GM18861 (cell line): ENCODE results near the gene NFATC3.
A peak's percentile ranks its signal among the peaks of the same experiment; 100 is the strongest.

Experiments used
- ATAC-seq: cut with Tn5 transposase; IDR thresholded peaks from one replicate; pipeline ENCODE4 v1.9.1; 2021; ENCODE audit not compliant: unreplicated experiment

Gene NFATC3

DNA sequence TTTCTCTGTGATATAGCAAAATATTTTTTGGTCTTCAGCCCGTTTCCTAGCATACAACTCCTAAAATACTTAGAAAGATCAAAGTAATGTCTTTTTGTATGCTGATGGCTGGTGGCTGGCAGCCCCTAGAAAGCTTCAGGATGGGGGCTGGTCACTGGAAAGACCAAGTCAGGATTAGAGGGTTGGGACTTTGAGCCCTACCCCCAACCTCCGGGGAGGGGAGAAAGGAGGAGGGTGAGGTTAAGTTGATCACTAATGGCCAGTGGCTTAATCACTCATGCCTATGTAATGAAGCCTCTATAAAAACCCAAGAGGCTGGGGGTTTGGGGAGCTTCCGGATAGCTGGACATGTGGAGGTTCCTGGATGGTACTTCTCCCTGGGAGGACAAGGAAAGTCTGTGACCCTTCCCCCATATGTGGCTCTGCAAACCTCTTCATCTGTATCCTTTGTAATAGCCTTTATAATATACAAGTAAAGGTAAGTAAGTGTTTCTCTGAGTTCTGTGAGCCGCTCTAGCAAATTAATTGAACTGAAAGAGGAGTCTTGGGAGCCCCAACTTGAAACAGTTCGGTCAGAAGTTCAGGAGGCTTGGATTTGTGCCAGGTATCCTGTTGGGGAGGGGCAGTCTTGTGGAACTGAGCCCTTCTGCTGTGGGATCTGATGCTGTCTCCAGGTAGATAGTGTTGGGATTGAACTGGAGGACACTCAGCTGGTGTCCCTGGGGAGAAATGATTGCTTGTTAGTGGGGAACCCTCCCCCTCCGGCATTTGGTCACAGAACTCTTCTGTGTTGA lies 182.6 kb downstream of the NFATC3 start:
- no peak for ATAC-seq

DNA sequence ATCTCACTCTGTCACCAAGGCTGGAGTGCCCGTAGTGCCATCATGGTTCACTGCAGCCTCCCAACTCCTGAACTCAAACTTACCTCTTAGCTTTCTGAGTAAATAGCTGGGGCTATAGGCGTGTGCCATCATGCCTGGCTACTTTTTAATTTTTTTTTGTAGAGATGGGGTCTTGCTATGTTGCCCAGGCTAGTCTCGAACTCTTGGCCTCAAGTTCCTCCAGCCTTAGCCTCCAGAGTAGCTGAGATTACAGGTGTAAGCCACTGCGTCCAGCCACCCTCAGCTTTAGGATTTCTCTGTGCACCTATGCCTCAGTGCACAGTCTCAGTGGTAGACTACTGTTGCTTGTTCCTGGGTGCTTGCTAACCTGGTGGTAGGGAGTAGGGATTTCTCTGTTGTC lies 184.6 kb downstream of the NFATC3 start:
- no peak for ATAC-seq

DNA sequence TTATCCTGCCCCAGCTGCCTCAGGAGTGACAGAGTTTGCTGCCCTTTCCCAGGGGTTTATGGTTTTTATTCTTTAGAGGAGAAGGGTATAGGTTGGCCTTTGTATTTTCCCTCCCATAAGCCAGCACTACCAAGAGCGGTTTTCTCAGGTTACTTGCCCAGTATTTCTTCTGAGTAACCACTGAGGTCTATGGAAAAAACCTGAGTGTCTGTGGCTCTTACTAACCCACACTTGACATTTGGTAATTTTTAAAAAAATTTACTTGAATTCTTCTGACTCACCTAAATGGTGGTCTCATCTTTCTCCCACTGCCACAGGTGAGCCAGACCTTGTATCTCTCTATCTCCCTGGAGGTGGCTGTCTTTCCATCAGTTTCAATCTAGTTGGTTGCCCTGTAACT lies 185.2 kb downstream of the NFATC3 start:
- ATAC-seq = no peak

DNA sequence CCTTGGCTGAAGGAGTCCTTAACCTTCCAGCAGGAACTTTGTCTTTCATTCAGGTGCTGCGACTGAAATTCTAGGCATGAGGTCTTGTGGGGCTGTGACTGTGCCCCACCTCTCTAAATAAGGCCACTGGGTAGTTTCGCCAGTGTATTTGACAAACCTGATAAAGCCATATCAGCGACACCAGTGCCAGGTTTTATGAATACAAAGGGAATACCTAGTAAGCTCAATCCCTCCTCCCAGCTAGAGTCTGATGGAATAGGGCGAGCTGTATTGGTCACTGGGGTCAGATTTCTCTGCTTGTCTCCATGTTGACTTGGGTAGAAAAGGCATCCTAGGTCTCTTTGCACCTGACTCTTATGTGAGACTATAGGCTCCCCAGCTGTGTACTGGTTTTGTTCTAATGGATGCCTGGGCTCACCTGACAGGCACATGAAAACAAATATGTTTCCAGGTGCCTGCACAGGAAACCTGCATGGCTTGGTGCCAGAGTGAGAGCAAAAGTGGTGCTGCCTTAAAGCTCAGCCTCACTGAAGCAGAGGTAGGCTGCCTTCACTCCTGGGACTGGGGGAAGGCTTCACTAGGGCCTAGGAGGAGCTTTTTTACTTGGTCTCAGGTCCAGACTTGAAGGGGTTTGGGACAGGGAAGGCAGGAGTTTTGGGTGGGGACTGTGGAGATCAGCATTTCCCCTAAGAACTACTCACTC lies 187.5 kb downstream of the NFATC3 start:
- ATAC-seq = no peak

DNA sequence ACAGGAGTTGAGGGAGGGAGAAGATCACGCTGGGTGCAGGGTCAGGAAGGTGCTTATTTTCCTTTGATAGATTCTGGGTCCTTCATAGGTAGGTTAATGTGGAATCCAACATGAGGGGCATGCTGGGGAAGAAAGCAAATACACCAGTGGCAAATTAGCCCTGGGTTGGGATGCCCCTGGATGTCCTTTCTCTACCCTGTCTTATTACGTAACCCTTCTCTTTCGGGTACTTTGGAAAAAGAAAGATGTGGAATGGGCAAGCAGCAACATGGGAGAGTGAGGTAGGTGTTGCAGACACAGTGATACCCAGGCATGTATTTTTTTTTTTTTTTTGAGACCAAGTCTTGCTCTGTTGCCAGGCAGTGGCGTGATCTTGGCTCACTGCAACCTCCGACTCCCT lies 188.3 kb downstream of the NFATC3 start:
- no peak for ATAC-seq

DNA sequence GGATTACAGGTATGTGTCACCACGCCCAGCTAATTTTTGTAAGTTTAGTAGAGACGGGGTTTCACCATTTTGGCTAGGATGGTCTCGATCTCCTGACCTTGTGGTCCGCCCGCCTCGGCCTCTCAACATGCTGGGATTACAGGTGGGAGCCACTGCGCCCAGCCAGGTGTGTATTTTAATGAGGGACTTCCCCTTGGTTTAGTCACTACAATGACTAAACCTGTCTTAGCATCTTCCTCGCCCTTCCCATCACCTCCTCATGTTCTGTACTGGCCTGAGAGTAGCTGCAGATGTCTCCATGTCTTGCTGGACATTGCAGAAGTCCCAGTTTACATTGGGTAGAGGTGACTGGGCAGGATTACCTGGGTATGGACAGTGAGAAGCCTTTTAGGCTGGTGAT lies 188.7 kb downstream of the NFATC3 start:
- no peak for ATAC-seq

DNA sequence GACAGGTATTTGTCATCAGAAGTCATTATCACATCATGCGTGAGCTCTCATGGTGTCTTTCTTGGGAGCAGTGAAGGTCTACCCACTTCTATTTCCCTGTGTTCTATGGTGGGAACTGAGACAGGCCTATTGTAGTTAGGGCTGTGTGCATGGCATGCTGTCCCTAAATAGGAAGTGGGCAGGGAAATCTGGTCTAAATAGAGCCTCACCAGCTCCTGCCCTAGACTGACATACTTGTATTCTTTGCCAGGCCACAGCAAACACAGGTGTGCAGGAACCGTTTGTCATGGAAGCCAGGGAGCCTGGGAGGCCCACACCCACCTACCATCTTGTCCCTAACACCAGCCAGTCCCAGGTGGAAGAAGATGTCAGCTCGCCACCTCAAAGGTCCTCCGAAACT lies 189.3 kb downstream of the NFATC3 start:
- ATAC-seq = no peak

DNA sequence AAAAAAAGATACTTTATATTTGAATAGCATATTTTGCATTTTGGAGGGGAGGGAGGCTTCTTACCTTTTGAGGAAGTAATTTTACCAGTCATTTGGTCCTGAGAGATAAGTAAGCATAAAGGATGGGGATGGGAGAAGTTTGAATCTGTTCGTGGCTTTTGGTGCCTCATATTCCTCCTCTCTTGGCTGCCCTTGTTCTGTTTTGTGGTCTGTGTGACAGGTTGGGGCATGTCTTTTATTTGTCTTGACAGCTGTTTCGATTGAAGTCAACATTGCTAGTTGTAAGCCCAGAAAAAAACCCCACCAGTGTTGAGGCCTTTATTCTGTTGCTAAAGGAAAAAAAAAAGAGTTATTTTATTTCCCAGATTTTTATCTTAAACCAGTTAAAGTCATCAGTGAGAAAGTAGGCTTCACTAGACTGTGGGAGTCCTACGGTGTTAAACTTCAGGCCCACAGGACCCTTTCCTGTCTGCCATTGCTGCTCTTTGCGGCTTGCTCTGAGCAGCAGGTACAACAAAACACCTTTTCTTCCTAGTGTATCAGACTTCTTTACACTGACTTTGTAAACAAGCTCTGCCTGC lies 190.5 kb downstream of the NFATC3 start:
- peak; percentile 67 for ATAC-seq

DNA sequence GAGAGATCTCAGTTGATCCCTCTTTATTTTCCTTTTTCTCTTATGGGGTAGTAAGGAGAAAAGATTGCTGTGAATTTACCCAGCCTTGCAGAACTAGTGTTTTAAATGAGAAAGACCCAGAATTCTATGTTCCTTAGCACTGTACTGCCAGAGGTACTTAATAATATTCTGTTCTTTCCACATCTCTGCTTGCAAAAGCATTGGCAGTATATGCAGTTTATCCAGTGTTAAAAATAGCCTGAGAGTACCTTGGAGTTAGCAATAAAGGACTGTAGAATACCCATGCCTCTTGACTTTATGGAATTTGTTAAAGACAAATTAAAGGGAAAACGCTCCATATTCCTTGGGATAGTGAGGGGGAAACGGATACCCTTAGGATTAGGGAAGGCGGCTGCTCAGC lies 191.1 kb downstream of the NFATC3 start:
- ATAC-seq = no peak
